CD4-positive, alpha-beta T cell treated with Interleukin-4 for 4 hours (primary cell): ENCODE data around the gene PPP1R1B.

Experiments
- DNase-seq: peaks from one replicate; pipeline ENCODE4 v3.0.0-alpha.2; 2020

PPP1R1B gene

DNA sequence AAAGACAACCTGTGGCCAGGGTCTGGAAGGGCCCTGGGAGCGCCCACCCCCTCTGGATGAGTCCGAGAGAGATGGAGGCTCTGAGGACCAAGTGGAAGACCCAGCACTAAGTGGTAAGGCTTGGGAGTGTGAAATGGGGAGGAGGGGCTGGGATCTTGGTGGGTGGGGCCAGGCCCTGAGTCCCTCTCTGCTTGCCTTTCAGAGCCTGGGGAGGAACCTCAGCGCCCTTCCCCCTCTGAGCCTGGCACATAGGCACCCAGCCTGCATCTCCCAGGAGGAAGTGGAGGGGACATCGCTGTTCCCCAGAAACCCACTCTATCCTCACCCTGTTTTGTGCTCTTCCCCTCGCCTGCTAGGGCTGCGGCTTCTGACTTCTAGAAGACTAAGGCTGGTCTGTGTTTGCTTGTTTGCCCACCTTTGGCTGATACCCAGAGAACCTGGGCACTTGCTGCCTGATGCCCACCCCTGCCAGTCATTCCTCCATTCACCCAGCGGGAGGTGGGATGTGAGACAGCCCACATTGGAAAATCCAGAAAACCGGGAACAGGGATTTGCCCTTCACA is 8.9 kb downstream of the PPP1R1B start:
- DNase-seq, result no peak

DNA sequence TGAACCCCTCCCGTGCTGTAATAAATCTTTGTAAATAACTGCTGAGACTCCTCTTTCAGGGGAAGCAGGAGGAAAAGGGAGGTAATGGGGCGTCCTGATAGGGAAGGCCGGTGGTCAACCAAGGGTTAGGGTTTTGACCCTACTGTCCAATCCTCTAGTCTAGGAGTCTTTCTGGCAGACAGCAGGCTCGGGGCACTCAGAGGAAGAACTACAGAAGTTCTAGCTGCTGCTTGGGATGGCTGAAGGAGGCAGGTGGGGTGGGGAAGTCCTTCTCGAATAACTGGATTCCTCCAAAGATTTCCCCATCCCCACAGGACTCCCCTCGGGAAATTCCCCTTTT is 9.8 kb downstream of the PPP1R1B start:
- DNase-seq, result no peak

DNA sequence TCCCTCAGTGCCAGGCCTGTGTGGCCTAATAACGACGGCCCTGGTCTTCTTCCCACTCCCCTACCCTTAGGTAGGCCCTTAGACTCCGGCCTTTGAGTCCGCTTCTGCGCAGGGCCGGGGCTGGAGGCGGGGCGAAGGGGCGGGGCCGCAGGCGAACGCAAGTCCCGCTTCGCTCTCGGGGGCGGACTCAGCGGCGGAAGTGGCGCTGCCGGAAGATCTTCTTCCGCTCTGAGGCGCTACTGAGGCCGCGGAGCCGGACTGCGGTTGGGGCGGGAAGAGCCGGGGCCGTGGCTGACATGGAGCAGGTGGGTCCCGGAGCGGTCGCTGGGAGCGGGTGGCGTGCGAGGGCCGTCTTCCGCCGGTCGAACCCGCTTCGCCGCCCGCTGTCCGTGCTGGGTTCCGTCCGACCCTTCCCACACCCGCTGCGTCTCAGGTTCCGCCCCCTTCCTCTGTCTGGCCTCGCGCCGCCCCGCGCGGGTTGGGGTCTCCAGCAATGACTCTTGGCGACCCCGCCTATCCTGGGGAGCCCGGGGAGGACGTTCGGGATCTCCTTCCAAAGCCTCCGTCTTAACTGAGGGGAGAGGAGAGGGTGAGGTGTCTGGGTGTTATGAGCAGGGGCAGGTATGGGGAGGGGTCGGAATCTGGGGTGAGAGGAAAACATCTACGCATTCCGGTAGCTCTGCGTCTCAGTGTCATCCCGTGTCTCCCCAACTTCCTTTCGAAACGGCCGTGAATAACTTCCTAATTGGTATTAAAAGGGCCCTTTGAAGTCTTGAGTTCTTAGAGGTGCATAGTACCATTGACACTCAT is 10.4 kb downstream of the PPP1R1B start, which contains the start of gene STARD3:
STARD3 (plus strand) TSS at position 218 of the 810 bp plus-strand sequence. CDS start 16,388 bp downstream, outside the sequence.
- DNase-seq, result peak; percentile 86

DNA sequence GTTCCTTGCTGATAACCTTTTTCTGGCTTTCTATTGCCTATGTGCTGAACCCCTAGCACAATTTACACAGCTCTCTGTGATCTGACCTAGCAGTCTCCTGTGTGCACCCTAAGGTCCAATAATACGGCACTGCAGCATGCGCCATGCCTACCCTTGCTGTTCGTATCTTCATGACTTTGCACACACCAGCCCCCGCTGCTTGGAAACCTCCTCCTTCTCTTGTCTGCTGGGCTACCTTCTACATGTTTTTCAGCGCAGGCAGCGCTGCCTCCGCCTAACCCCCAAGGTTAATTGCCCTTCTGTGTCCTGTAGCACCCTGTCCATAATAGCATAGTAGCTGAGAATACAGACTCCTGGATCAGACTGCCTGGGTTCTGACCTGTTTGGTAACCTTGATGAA is 11.6 kb downstream of the PPP1R1B start:
- DNase-seq, result no peak

DNA sequence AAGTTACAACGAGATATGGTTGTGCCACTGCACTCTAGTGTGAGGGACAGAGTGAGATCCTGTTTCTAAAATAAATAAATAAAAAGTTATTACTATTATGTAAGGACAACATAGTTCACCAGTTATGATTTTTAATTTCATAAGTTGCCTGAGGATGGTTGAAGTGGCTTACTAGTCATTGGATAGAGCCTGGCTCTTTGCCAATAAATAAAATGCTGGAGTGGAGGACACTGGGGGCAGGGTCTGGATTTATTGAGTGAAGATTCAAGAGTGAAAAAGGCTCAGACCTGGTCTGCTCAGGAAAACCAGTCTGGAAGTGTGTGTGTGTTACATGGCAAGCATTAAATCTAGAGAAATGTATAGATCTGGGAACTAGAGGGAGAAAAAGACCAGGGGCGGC is 12.3 kb downstream of the PPP1R1B start:
- no peak for DNase-seq

DNA sequence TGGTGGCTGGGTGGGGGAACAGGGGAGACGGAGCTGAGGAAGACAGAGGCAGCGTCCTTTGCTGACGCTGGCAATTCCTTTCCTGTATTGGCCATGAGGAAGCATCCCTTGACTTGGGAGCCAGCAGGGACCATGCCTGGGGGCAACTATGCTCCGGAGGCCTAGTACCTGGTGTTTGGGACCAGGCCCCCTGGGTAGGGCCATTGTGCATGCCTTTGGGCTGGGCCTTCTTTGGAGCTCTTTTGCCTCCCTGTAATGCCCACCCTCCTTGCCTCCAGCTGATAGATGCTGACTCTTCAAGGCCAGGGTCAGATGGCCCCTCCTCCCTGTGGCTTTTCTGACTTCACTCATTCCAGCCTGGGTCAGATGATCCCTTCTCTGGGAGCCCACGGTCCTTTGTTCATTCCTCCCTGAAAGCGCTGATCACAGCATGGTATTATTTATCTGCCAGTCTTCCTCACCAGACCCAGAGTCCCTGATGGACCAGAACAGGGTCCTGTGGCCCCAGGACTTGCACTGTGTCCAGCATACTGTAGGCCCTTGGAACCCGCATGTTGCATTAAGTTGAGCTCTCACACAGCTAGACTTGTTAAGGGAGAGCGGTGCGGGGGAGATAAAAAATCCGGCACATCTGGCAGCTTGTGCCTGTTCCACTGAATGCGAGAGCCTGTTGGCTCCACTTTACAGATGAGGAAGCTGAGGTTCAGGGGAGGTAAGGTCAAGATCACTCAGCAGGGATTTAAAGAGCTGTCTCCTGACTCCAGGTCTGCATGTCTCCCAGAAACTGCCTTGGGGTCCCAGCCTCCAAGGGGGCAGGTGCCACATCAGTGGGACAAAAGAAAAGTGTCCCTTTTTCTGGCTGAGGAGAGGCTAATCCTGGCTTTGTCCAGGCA is 13.1 kb downstream of the PPP1R1B start:
- no peak for DNase-seq

DNA sequence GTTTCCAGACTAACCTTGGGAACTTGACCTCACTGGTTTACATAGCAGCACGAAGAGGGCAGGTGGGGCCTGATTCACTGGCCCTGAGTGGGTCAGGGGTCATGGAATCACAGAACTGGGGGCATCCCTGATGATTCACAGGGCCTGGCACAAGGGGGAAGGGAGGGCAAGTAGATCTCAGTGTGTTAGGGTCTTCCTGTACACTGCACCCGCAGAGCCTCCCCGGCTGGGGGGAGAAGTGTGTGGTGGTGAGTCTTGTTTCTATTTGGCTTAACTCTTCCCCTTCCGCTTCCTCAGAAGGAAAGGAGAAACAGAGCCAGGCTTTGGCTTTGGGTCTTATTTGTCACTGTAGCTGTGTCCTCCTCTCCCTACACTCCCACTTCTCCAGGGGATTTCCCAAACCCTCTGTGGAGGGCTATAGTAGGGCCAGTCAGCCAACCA is 13.9 kb downstream of the PPP1R1B start:
- no peak for DNase-seq

DNA sequence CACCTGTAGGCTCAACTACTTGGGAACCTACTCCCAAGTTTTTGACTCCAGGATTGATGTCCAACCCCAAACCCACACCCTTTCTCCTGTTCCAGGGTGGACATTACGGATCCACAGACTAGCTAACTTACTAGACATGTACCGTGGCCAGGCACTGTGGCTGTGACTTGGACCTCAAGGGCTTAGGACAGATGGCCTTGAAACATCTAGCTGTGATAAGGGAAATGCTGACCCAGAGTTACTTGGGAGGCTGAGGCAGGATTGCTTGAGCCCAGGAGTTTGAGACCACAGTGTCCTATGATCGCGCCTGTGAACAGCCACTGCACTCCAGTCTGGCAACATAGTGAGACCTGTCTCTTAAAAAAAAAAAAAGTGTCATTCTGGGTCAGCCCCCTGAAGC is 14.3 kb downstream of the PPP1R1B start:
- DNase-seq, result no peak

DNA sequence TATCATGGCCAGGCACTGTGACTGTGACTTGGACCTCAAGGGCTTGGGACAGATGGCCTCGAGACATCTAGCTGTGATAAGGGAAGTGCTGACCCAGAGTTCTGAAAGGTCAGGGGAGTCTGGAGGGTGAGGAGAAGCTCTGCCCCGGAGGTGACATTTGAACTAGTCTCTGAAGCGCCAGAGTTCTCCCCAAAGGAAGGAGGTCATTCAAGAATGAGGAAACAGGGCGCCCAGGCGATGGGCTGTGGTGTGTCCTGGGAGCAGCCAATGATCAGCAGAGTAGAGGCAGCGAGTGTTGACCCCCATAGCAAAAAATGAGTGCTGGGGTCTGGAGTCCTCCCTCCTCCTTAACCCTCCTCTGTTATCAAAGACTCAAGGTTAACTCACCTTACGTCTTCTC is 15.1 kb downstream of the PPP1R1B start:
- DNase-seq, result no peak

DNA sequence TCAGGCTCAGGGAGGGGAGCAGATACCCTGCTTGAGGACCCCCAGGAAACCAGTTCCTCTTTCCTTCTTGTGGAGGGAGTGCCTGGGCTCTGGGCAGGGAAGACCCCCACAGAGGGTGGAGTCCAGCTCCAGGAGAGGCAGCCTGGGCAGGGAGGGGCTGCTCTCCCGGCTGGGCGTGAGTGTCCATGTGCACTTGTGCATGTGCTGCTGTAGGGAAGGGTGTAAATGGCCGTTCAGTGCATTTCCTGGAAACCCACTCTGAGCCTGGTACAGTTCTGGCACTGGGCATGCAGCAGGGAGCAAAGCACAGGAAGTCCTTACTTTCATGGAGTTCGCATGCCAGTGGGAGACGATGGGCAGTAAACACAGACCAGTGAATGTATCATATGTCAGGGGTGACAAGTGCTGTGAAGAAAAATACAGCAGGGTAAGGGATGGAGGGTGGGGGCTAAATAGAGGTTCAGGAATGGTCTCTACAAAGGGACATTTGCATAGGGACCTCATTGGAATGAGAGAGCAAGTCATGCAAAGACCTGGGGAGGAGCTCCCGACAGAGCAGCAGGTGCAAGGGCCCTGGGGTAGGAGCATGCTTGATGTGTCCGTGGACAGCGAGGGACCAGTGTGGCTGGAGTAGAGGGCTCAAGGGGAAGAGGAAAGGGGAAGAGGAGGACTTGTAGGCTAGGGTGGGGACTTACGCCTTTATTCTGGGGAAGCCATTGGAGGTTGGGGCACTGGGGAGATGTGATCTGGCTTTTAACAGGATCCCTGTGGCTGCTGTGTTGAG is 15.7 kb downstream of the PPP1R1B start:
- no peak for DNase-seq

DNA sequence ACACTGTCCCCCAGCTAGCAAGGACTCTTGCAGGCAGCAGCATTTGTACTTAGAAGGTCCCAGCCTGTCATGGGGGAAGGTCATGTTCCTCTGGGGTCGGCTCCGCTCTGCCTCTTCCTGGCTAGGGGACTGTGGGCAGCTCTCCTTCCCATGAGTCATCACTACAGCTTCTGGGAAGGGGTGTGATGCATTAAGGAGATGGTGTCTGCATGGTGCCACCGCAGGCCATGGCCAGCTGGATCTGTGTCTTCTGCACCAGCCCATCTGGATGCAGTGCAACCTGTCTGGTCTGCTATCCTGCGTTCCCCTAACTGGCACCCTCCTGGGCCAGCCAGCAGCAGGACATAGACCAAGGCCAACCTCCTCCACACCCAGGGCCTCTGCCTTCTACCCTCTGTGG is 16.5 kb downstream of the PPP1R1B start:
- DNase-seq, result no peak

DNA sequence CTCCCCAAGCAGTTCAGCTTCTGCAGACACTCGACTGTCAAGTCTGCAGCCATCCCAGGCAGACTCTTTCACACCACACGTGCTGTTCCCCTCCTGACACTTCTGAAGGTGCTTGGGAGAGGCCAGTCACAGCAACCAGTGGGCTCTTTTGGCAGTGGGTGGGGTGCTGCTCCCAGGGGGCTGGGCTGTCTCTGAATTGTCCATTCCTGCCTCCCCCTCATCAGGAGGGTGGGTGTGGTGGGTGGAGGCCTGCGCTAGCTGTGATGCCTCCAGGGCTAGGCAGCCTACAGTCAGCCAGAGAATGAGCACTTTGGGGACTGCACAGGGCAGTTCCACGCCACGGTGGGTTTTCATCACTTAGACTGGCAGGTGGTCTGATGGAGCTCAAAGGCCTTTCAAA is 20.5 kb downstream of the PPP1R1B start:
- DNase-seq, result no peak

DNA sequence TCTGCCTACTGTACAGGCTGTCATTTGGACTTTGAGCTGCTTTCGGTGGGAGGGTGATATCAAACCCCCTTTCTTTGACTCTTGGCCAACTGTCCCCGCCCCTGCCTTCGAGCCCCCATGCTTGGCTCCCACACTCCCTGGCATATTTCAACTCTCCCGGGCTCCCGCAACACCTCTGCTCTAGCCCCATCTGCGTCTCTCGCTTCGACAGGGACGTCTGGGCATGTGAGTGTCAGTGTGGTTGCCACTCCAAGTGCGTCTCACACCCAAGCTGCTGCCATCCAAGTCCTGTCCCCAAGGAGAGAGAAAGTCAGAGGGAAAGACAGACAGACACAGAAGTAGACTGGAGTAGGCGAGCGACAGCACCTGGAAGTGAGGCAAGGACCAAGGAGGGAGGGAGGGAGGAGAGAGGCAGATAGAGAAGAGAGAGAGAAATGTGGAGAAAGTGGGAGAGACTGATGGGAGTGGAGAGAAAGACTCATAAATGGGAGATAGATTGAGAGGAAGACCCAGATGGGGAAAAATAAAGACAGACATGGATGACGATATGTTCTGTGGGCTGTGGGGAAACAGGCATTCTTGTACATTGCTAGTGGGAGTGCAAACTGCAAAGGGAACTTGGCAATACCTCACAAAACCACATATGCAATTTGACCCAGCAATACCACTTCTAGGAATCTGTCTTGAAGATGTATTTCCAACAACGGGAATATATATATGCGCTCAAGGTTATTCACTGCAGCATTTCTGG is 22.0 kb downstream of the PPP1R1B start:
- no peak for DNase-seq

DNA sequence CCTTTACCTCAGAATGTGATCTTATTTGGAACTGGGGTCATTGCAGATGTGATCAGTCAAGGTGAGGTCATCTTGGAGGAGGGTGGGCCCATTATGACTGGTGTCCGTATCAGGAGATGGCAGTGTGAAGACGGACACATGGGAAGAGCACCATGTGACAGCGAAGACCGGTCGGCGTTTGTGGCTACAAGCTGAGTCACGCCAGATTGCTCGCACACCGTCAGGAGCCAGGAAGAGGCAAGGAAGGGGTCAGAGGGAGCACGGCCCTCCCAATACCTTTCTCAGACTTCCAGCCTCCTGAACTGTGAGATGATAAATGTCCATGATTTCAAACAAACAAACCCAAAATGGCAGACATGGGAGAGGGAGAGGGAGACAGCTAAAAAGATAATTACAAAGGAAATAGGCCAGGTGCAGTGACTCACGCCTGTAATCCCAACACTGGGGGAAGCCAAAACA is 23.4 kb downstream of the PPP1R1B start:
- no peak for DNase-seq

DNA sequence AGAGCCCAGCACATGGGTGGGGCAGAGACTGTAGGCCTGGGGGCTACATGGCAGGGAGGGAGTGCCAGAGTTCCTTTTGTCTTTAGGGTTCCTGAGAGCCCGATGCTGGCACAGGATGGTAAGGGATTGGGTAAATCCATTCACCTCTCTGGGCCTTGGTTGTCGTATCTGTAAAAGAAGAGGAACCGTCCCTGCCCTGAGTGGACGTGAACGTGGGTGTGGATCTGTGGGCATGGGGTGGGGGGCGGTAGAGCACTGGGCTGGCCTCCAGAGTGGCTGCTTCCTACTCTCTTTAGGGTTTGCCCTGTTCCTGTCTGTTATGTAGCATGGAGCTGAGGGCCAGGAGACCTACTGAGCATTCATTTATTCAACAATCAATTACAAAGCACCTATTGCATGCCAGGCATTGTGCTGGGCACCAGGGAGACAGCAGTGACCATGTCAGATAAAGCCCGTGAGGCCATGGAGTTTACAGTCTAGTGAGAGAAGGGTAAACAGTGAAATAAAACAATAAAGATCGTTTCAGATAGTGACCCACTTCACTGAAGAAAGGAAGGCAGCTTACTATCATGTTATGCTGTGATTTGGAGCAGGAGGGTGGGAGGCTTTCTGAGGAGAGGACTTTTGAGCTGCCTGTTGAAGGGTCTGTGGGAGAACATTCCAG is 25.3 kb downstream of the PPP1R1B start:
- DNase-seq, result no peak

DNA sequence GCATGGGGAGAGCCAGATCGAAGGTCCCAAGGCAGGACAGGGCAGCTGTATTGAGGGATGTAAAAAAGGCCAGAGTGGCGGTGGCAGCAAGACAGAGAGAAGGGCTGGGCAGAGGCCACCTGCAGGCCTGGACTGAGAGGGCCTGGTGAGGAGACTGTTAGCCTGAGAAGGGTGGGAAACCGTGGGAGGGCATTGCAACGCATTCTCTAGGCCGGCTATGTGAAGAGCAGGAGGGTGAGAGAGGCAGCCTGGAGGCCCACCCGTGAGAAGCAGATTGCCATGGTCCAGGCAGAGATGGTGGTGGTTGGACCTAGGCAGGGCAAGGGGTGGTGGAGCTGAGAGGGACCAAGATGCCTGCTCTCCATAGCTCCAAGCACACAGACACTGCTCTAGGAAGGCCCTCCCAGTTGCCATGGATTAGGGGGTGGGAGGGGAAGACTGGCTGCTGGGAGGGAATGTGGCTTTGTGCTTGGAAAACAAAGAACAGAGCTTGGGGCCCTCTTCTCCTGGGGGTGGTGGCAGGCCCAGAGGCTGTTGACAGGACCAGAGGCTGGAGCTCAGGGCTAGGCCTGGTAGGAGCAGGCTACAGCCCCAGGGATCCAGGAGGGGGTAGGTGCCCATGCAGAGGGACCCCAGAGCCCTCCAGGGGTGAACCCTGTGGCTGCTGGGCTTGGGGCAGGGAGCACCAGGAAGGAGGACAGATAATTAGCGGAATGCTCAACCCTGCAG is 26.0 kb downstream of the PPP1R1B start:
- DNase-seq, result no peak

DNA sequence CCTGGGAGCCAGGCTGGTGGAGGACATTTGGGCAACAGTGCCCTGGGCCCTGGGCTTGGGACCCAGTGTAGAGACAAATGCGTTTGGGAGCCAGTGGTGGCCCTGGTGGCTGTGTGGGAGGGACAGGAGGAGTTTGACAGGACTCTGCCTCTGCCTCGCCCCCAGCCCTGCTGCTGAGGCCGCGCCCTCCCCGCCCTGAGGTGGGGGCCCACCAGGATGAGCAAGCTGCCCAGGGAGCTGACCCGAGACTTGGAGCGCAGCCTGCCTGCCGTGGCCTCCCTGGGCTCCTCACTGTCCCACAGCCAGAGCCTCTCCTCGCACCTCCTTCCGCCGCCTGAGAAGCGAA is 26.5 kb downstream of the PPP1R1B start:
- DNase-seq, result no peak

DNA sequence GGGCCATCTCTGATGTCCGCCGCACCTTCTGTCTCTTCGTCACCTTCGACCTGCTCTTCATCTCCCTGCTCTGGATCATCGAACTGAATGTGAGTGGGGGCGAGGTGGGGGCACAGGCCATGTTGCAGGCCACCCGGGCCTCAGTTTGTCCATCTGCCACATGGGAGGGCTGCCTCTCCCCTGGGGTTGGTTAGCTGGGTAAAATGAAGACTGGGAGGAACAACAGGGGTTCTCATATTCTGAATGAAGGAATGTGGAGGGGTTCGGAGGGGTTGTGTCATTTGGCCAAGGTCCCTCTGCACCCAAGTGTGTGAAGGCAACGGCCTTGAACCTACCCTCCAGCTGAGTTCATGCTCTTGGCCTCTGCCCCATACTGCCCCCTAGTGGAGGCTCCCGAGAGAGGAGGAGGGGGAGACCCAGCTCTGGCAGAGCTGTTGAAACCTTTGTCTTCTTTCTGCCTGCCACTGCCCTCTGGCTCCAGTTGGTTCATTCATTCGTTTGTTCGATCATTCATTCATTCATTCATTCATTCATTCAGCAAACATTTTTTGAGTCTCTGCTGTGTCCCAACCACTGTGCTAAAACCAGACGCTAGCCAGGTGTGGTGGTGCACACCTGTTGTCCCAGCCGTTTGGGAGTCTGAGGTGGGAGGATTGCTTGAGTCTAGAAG is 27.0 kb downstream of the PPP1R1B start:
- peak; percentile 65 for DNase-seq

DNA sequence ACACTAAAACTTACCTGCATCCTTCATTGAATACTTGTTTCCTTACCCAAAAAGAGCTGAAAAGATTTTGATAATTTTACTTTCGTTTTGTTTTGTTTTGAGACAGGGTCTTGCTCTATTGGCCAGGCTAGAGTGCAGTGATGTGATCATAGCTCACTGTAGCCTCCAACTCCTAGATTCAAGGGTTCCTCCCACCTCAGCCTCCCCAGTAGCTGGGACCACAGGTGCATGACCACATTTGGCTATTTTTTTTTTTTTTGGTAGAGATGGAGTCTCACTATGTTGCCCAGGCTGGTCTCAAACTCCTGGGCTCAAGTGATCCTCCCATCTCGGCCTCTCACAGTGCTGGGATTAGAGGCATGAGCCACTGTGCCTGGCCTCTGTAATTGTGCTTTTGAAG is 28.4 kb downstream of the PPP1R1B start:
- DNase-seq, result no peak

DNA sequence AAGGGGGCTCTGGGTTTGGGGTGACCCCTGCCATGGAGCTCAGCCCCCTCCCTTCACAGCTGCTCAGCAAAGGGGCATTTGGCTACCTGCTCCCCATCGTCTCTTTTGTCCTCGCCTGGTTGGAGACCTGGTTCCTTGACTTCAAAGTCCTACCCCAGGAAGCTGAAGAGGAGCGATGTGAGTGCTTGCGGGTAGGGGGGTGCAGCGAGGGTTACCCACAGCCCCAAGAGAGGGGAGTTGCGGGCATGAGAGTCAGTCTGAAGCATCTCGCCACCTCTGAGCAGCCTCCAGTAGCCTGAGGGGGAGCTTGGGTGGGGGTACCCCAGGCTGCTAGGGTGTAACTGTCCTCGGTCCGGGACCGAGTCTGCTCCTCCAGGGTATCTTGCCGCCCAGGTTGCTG is 31.6 kb downstream of the PPP1R1B start:
- no peak for DNase-seq
